MCF 10A (cell line): ENCODE measurements around the gene LDHAL6A. TPM values are rescaled to one million over a fixed set of nuclear protein-coding genes. Genes with fewer than 3 reads are reported as not detected.

Experiments used
- BruUV-seq: library from RNA; stranded (reverse); fragments of 400-500 nt; replicated peaks from 2 replicates; lab custom pipeline; 2021; lab: Mats Ljungman, UMichigan
- CTCF ChIA-PET: fragments of 300-600 bp; sonication (Branson Sonifier 250); formaldehyde crosslinking; extraction: SDS; loops from one replicate; lab custom pipeline; 2021; ENCODE audit warnings: antibody characterized with exemption, inconsistent platforms; lab: Yijun Ruan, JAX
- POLR2A ChIA-PET: fragments of 300-600, 350-650 bp; sonication (Branson Sonifier 250); formaldehyde crosslinking; extraction: SDS; loops from one replicate; lab custom pipeline; 2020; ENCODE audit warnings: antibody characterized with exemption, inconsistent platforms; lab: Yijun Ruan, JAX
- DNase-seq: peaks from one replicate; pipeline ENCODE4 v3.0.0-alpha.2; 2018; ENCODE audit not compliant: unreplicated experiment
- H3K27ac Mint-ChIP-seq: one replicate; pipeline ENCODE4 v1.8.0; 2022; ENCODE audit warnings: mild to moderate bottlenecking, low read depth, mixed read lengths; ENCODE audit not compliant: unreplicated experiment
- H3K27me3 Mint-ChIP-seq: one replicate; pipeline ENCODE4 v1.8.0; 2022; ENCODE audit warnings: mixed read lengths; ENCODE audit not compliant: insufficient read depth, unreplicated experiment
- H3K36me3 Mint-ChIP-seq: one replicate; pipeline ENCODE4 v1.8.0; 2022; ENCODE audit warnings: mild to moderate bottlenecking, moderate library complexity, mixed read lengths; ENCODE audit not compliant: insufficient read depth, unreplicated experiment
- H3K4me1 Mint-ChIP-seq: one replicate; pipeline ENCODE4 v1.8.0; 2022; ENCODE audit warnings: mixed read lengths; ENCODE audit not compliant: insufficient read depth, unreplicated experiment
- H3K4me3 Mint-ChIP-seq: one replicate; pipeline ENCODE4 v1.8.0; 2022; ENCODE audit warnings: mild to moderate bottlenecking, moderate library complexity, mixed read lengths; ENCODE audit not compliant: unreplicated experiment
- H3K9me3 Mint-ChIP-seq: one replicate; pipeline ENCODE4 v1.8.0; 2022; ENCODE audit warnings: mixed read lengths; ENCODE audit not compliant: unreplicated experiment
- intact Hi-C: fragments of 100-400 bp; cut with micrococcal nuclease; formaldehyde crosslinking; loops from 2 replicates; pipeline ENCODE4 v1.14.1; 2022
- total RNA-seq: library from RNA; stranded (reverse); gene quantifications from 2 replicates; pipeline ENCODE4 v1.2.3, GENCODE V29; 2022
- TF ChIP-seq, protein P1 (sequence below): fragments of 200-600 bp; IDR thresholded peaks from one replicate; pipeline ENCODE4 v1.8.0; 2022; ENCODE audit warnings: antibody characterized with exemption, mild to moderate bottlenecking; ENCODE audit not compliant: unreplicated experiment

The LDHAL6A gene
- total RNA-seq, 1 experiment from 2014 or later, result not detected

DNA sequence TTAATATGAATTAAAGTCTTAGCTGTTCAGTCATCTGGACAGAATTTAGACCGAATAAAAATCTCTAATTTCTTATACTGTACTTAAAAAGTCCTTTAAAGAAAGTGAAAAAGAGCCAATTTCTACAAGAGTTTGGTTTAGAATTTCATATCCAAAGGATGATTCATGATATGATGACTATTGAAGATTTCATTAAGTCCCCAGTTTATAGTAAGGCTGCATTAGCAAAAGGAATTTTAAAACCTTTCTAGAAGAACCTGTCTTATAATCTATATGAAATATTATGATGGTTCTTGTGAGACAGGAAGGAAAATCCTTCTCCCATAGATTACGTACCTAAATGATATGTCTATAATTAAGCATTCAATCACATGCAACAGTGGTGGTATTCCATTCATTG is 36.3 kb downstream of the LDHAL6A start:
- intact Hi-C loops, result loop anchor here (10.0 kb wide), 1 partner anchor 247 kb away; the partner anchor contains the start of gene SAA2
- no peak for DNase-seq
- Mint-ChIP-seq H3K36me3 (peaks cover 67% of the 10 kb centered on the region), H3K27me3 (no peaks in the 10 kb centered on the region), H3K9me3 (no peaks in the 10 kb centered on the region), H3K4me1 (no peaks in the 10 kb centered on the region), H3K4me3 (no peak overlapping the region), H3K27ac (no peak overlapping the region)
- ChIA-PET CTCF (interaction anchor here (1.0 kb wide), 1 partner anchor 273 kb away, joined by 4 read pairs; no protein-coding TSS in a partner anchor), POLR2A (no interaction called here)
- no TSS peak for BruUV-seq
- TF ChIP-seq, protein P1, sequence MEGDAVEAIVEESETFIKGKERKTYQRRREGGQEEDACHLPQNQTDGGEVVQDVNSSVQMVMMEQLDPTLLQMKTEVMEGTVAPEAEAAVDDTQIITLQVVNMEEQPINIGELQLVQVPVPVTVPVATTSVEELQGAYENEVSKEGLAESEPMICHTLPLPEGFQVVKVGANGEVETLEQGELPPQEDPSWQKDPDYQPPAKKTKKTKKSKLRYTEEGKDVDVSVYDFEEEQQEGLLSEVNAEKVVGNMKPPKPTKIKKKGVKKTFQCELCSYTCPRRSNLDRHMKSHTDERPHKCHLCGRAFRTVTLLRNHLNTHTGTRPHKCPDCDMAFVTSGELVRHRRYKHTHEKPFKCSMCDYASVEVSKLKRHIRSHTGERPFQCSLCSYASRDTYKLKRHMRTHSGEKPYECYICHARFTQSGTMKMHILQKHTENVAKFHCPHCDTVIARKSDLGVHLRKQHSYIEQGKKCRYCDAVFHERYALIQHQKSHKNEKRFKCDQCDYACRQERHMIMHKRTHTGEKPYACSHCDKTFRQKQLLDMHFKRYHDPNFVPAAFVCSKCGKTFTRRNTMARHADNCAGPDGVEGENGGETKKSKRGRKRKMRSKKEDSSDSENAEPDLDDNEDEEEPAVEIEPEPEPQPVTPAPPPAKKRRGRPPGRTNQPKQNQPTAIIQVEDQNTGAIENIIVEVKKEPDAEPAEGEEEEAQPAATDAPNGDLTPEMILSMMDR, result no peak

DNA sequence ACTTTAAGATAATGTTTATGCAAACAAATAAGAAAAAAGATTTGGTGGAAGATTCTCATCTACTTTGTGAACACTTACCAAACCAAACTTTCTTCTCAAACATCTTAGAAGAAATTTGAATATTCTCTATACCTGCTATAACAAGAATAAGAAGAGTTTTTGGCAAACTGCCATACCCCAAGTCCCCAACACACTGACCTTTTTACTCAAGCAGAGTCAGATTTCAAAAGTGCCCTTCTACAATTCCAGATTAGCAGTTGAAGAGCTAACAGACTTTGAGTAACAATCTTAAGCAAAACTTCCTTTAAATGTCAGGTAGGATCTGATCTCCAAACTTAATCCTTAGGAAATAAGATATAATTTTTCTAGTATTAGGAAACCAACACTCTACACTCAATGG is 37.2 kb downstream of the LDHAL6A start:
- BruUV-seq, result no TSS peak
- TF ChIP-seq, protein P1, result no peak
- Mint-ChIP-seq H3K27ac (no peak overlapping the region), H3K4me1 (no peaks in the 10 kb centered on the region), H3K36me3 (peaks cover 70% of the 10 kb centered on the region), H3K9me3 (no peaks in the 10 kb centered on the region), H3K27me3 (no peaks in the 10 kb centered on the region), H3K4me3 (no peak overlapping the region)
- intact Hi-C loops, result loop anchor here (10.0 kb wide), 1 partner anchor 248 kb away; the partner anchor contains the start of gene SAA2
- POLR2A ChIA-PET, result interaction anchor here (0.5 to 1.8 kb wide), 5 partner anchors 11 to 98 kb away, joined by 3 to 5 read pairs (median 4); partner anchors contain the start of genes LDHA and TSG101
- CTCF ChIA-PET, result no interaction called here
- DNase-seq, result peak; percentile 19

DNA sequence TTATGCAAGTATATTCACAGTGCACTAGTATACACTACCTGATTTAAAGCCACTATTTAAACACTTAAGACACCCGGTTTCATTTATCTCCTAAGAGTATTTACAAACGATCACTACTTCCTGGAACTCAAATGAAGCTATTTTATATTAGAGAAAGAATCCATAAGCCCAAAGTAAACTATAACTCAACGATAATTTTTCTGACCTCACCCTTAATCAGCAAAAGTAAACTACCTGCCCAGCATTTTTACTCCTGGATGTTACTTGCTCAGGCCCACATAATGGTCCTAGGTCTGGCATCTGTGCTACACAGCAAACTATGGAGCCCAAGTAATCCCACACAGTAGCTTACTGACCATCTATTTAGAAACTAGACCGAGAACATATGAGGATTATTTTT is 37.7 kb downstream of the LDHAL6A start:
- Mint-ChIP-seq H3K36me3 (peaks cover 72% of the 10 kb centered on the region), H3K27ac (no peak overlapping the region), H3K4me1 (no peaks in the 10 kb centered on the region), H3K27me3 (no peaks in the 10 kb centered on the region), H3K4me3 (no peak overlapping the region), H3K9me3 (no peaks in the 10 kb centered on the region)
- POLR2A ChIA-PET, result interaction anchor here (0.6 to 1.8 kb wide), 8 partner anchors 12 to 387 kb away, joined by 3 to 4 read pairs (median 4); partner anchors contain the start of genes LDHA and TSG101
- no peak for DNase-seq
- intact Hi-C loops, result loop anchor here (10.0 kb wide), 1 partner anchor 249 kb away; the partner anchor contains the start of gene SAA2
- no TSS peak for BruUV-seq
- TF ChIP-seq, protein P1, result no peak
- CTCF ChIA-PET, result interaction anchor here (0.8 to 1.4 kb wide), 3 partner anchors 83 to 378 kb away, joined by 3 to 7 read pairs (median 4); no protein-coding TSS in a partner anchor

DNA sequence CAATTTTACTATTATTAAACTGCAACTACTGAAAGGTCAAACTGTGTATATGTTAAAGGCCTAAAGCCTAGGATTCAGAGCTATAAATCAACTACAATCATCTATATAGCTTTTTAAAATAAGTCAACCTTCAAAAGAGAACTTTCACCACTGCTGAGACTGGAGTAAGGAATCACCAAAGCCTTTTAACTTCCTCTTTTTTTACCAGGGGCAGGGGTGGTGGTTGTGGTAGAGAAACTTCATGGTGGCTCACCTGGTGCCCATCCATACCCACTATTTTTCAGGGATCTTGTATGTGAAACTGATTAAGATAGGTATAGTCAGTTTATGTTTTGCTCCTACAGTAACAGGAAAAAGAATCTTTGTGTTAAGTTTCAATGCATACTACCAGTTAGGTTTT is 39.6 kb downstream of the LDHAL6A start:
- intact Hi-C loops, result loop anchor here (10.0 kb wide), 1 partner anchor 250 kb away; the partner anchor contains the start of gene SAA2
- H3K4me1 Mint-ChIP-seq, result no peaks in the 10 kb centered on the region
- BruUV-seq, result no TSS peak
- no peaks in the 10 kb centered on the region for H3K9me3 Mint-ChIP-seq
- peaks cover 67% of the 10 kb centered on the region for H3K36me3 Mint-ChIP-seq
- no peak overlapping the region for H3K4me3 Mint-ChIP-seq
- no peak overlapping the region for H3K27ac Mint-ChIP-seq
- CTCF ChIA-PET, result interaction anchor here (0.9 to 1.0 kb wide), 2 partner anchors 252 to 405 kb away, joined by 3 read pairs; no protein-coding TSS in a partner anchor
- no peak for DNase-seq
- TF ChIP-seq, protein P1, result no peak
- H3K27me3 Mint-ChIP-seq, result no peaks in the 10 kb centered on the region
- POLR2A ChIA-PET, result interaction anchor here (0.7 to 0.8 kb wide), 2 partner anchors 25 to 99 kb away, joined by 3 to 4 read pairs; no protein-coding TSS in a partner anchor
